DMS153 treated with DMSO at 0.1 percent for 48 hours (cell line): ENCODE data around the gene FXYD6.

Experiments
- DNase-seq: peaks from one replicate; lab custom pipeline; 2025; ENCODE audit not compliant: unreplicated experiment; lab: John Stamatoyannopoulos, UW

FXYD6 gene

GRCh38 chr11:117796456-117796871, 80.0 kb downstream of the FXYD6 start:
- DNase-seq: no peak

- DNase-seq: no peak
These were observed 80.6 kb downstream of the FXYD6 start for GRCh38 chr11:117795638-117796455.

GRCh38 chr11:117794772-117795629, 81.5 kb downstream of the FXYD6 start:
- no peak for DNase-seq

GRCh38 chr11:117794135-117794534, 82.3 kb downstream of the FXYD6 start:
- no peak for DNase-seq

- no peak for DNase-seq
These were observed 82.9 kb downstream of the FXYD6 start for GRCh38 chr11:117793583-117793982.

- DNase-seq: no peak
These were observed 83.5 kb downstream of the FXYD6 start for GRCh38 chr11:117792992-117793391.

- DNase-seq: no peak
These were observed 84.2 kb downstream of the FXYD6 start for GRCh38 chr11:117792241-117792640.

GRCh38 chr11:117790279-117790678, 86.2 kb downstream of the FXYD6 start:
- no peak for DNase-seq

GRCh38 chr11:117789241-117789640, 87.2 kb downstream of the FXYD6 start:
- no peak for DNase-seq
